B cell (primary cell): ENCODE measurements around the gene CD74. TPM values are rescaled to one million over a fixed set of nuclear protein-coding genes. Genes with fewer than 3 reads are reported as not detected.

Experiments
- ATAC-seq: fragments of 200-7000 bp; cut with Tn5 transposase; one replicate; pipeline ENCODE4 v1.10.0; 2021; ENCODE audit warnings: low read depth, mild to moderate bottlenecking, moderate number of reproducible peaks, moderate library complexity
- CTCF ChIA-PET: fragments of 350-600 bp; sonication (Branson Sonifier 250); formaldehyde crosslinking; loops from one replicate; lab custom pipeline; 2021; ENCODE audit warnings: antibody characterized with exemption, inconsistent platforms; lab: Charles Lee
- POLR2A ChIA-PET: fragments of 350-600 bp; sonication (Branson Sonifier 250); formaldehyde crosslinking; loops from one replicate; lab custom pipeline; 2021; ENCODE audit warnings: antibody characterized with exemption; lab: Charles Lee
- DNase-seq: peaks from one replicate; pipeline ENCODE4 v3.0.0; 2013
- H2AFZ ChIP-seq: 2 replicates; pipeline ENCODE4 v1.6.1; 2012; ENCODE audit warnings: mild to moderate bottlenecking, low read depth, low read length; ENCODE audit not compliant: insufficient read depth, poor library complexity, severe bottlenecking
- H3K27ac ChIP-seq, 2 donors: 1 replicate in 1 of 2; 2 replicates in 1 of 2; pipeline ENCODE4 v1.5.1; 2012 to 2013; ENCODE audit warnings: low read length in 2 of 2, mild to moderate bottlenecking in 2 of 2, moderate library complexity in 1 of 2
- H3K27me3 ChIP-seq, 4 experiments: fragments of 200-600 bp in 1 of 4; sonication (generic) in 1 of 4; replicated peaks in 1 of 4; 1 replicate in 2 of 4; 2 replicates in 2 of 4; pipeline versions ENCODE4 v1.6.1 to v1.7.0; 2013 to 2016; ENCODE audit warnings: low read length in 3 of 4, mild to moderate bottlenecking in 2 of 4, mixed read lengths in 1 of 4, moderate library complexity in 1 of 4; ENCODE audit not compliant: insufficient read depth in 4 of 4, control insufficient read depth in 3 of 4; ENCODE audit errors: control extremely low read depth in 1 of 4
- H3K36me3 ChIP-seq, 2 experiments: replicated peaks in 1 of 2; 1 replicate in 1 of 2; 2 replicates in 1 of 2; pipeline versions ENCODE4 v1.6.1 to v1.7.1; 2013; ENCODE audit warnings: low read length in 1 of 2; ENCODE audit not compliant: insufficient read depth in 2 of 2, control insufficient read depth in 1 of 2; ENCODE audit errors: control extremely low read depth in 1 of 2, extremely low read depth in 1 of 2
- H3K4me1 ChIP-seq, 2 donors: fragments of 200-600 bp in 1 of 2; sonication (generic) in 1 of 2; 1 replicate in 1 of 2; 2 replicates in 1 of 2; pipeline versions ENCODE4 v1.5.1 to v1.6.1; 2013 to 2017; ENCODE audit warnings: low read length in 2 of 2; ENCODE audit not compliant: control insufficient read depth in 2 of 2, insufficient read depth in 2 of 2
- H3K4me2 ChIP-seq: replicated peaks from 2 replicates; pipeline ENCODE3; 2012; ENCODE audit warnings: mild to moderate bottlenecking, low read depth, low read length; ENCODE audit not compliant: poor library complexity, severe bottlenecking
- H3K4me3 ChIP-seq, 5 experiments: fragments of 200-600 bp in 1 of 5; sonication (generic) in 1 of 5; 1 replicate in 3 of 5; 2 replicates in 2 of 5; pipeline versions ENCODE4 v1.5.1 to v1.7.0; 2011 to 2016; ENCODE audit warnings: low read length in 4 of 5, mild to moderate bottlenecking in 4 of 5, low read depth in 2 of 5, control low read depth in 1 of 5, moderate library complexity in 1 of 5; ENCODE audit not compliant: insufficient read depth in 1 of 5; ENCODE audit errors: control extremely low read depth in 1 of 5, extremely low read depth in 1 of 5
- H3K79me2 ChIP-seq: fragments of 200-600 bp; sonication (generic); one replicate; pipeline ENCODE4 v1.6.0; 2016; ENCODE audit warnings: low read length; ENCODE audit not compliant: control insufficient read depth, insufficient read depth
- H3K9ac ChIP-seq: fragments of 200-600 bp; sonication (generic); 2 replicates; pipeline ENCODE4 v1.6.1; 2017; ENCODE audit warnings: mild to moderate bottlenecking, low read length, moderate library complexity
- H3K9me3 ChIP-seq, 3 donors: one replicate each; pipeline versions ENCODE4 v1.6.1 to v1.7.1; 2013; ENCODE audit warnings: low read length in 2 of 3; ENCODE audit not compliant: control insufficient read depth in 2 of 3, insufficient read depth in 1 of 3; ENCODE audit errors: control extremely low read depth in 1 of 3
- H4K20me1 ChIP-seq: 2 replicates; pipeline ENCODE4 v1.6.0; 2012; ENCODE audit warnings: mild to moderate bottlenecking, low read length; ENCODE audit not compliant: insufficient read depth, control insufficient read depth, poor library complexity, severe bottlenecking
- H3K27ac Mint-ChIP-seq: one replicate; pipeline ENCODE4 v1.8.0; 2021; ENCODE audit warnings: mixed read lengths
- H3K27me3 Mint-ChIP-seq: one replicate; pipeline ENCODE4 v1.8.0; 2021; ENCODE audit warnings: mixed read lengths
- H3K4me1 Mint-ChIP-seq: one replicate; pipeline ENCODE4 v1.8.0; 2021; ENCODE audit warnings: mixed read lengths
- H3K4me3 Mint-ChIP-seq: one replicate; pipeline ENCODE4 v1.8.0; 2021; ENCODE audit warnings: mixed read lengths
- H3K9me3 Mint-ChIP-seq: one replicate; pipeline ENCODE4 v1.8.0; 2022; ENCODE audit warnings: mixed read lengths; ENCODE audit not compliant: insufficient read depth
- CTCF ChIP-seq: fragments of 200-600 bp; IDR thresholded peaks from one replicate; pipeline ENCODE4 v1.8.0; 2022; ENCODE audit warnings: antibody characterized with exemption, mild to moderate bottlenecking
- EZH2 ChIP-seq: IDR thresholded peaks from 2 replicates; pipeline ENCODE4 v1.6.1; 2012; ENCODE audit warnings: borderline replicate concordance, low read depth, mild to moderate bottlenecking, moderate library complexity, low read length; ENCODE audit not compliant: insufficient read depth, poor library complexity, severe bottlenecking
- WGBS: methylation state at CpG from one replicate; pipeline ENCODE4 v1.1.5; 2013; ENCODE audit warnings: missing lambda C conversion rate; ENCODE audit not compliant: insufficient coverage; 5-methylcytosine and 5-hydroxymethylcytosine counted together
- intact Hi-C: fragments of 100-400 bp; cut with micrococcal nuclease; formaldehyde crosslinking; loops from one replicate; pipeline ENCODE4 v1.10.0; 2022
- polyA plus RNA-seq: library from polyadenylated mRNA; depleted of rRNA; stranded (reverse); fragments of >200 nt; gene quantifications from 2 replicates; pipeline ENCODE4 v1.2.3, GENCODE V29; 2012
- total RNA-seq, 2 donors: library from RNA; stranded (reverse); fragments of 120-200 nt in 1 of 2; gene quantifications; 1 replicate in 1 of 2; 2 replicates in 1 of 2; pipeline versions ENCODE4 v1.2.3 to v1.2.4, GENCODE V29; 2013 to 2022

The CD74 gene
- total and polyA plus RNA-seq, 2 donors (not counting 1 experiment from before 2014, with no cell fraction given) = 5,670 to 14,307 TPM

GRCh38 chr5:150389531-150390266 is 23.0 kb downstream of the CD74 start:
- no peak overlapping the region for H3K4me3 Mint-ChIP-seq
- peaks cover 0 to 92% of the 10 kb centered on the region in 2 experiments for H3K36me3 ChIP-seq
- no peak overlapping the region for H3K9ac ChIP-seq
- H3K9me3 ChIP-seq = no peaks in the 10 kb centered on the region
- 98% methylated on average over 10 of the region's 13 CpGs for WGBS
- intact Hi-C loops = no loop called here
- peaks cover 2% of the 10 kb centered on the region for H3K4me1 Mint-ChIP-seq
- H3K79me2 ChIP-seq = peaks cover 10% of the 10 kb centered on the region
- DNase-seq (peak; percentile 63), ATAC-seq (no peak)
- H2AFZ ChIP-seq = no peak overlapping the region
- no peaks in the 10 kb centered on the region for H3K4me1 ChIP-seq
- H3K9me3 Mint-ChIP-seq = no peaks in the 10 kb centered on the region
- no peak overlapping the region for H3K4me3 ChIP-seq
- peaks cover 31% of the 10 kb centered on the region for H4K20me1 ChIP-seq
- no peak overlapping the region for H3K4me2 ChIP-seq
- no peak overlapping the region for H3K27ac Mint-ChIP-seq
- ChIA-PET POLR2A (no interaction called here), CTCF (interaction anchor here (0.7 to 1.3 kb wide), 2 partner anchors 9 to 47 kb away, joined by 3 to 4 read pairs; no protein-coding TSS in a partner anchor)
- H3K27me3 ChIP-seq = no peaks in the 10 kb centered on the region
- H3K27me3 Mint-ChIP-seq = no peaks in the 10 kb centered on the region
- TF ChIP-seq EZH2 (no peak), CTCF (peak; percentile 18)
- no peak overlapping the region for H3K27ac ChIP-seq
